ENCODE measurements around the gene SETD1A.

The SETD1A gene

GRCh38 chr16:30951193-30951592, 6.4 kb upstream of the SETD1A start:
- peak overlapping the region; percentile 78 for H3K27ac ChIP-seq
- TF ChIP-seq CTCF (conservative IDR thresholded peaks at IDR 0.05), result no peak

- H3K27ac ChIP-seq, result peak overlapping the region; percentile 78
- TF ChIP-seq CTCF (conservative IDR thresholded peaks at IDR 0.05), result no peak
Measured at GRCh38 chr16:30951750-30952149, 5.8 kb upstream of the SETD1A start.

- no peak overlapping the region; the same call in 1 of the 2 replicates for H3K27ac ChIP-seq
- no peak for TF ChIP-seq CTCF (conservative IDR thresholded peaks at IDR 0.05)
Measured at GRCh38 chr16:30953111-30953510, 4.4 kb upstream of the SETD1A start.

- peak; percentile 38; the same call in 1 of the 2 replicates for TF ChIP-seq CTCF (conservative IDR thresholded peaks at IDR 0.05)
- no peak overlapping the region for H3K27ac ChIP-seq
Measured at GRCh38 chr16:30953511-30954124, 3.9 kb upstream of the SETD1A start.

- no peak overlapping the region for H3K27ac ChIP-seq
- TF ChIP-seq CTCF (conservative IDR thresholded peaks at IDR 0.05), result no peak
Measured at GRCh38 chr16:30954993-30955392, 2.6 kb upstream of the SETD1A start.

- peak overlapping the region; percentile 90 for H3K27ac ChIP-seq
- TF ChIP-seq CTCF (conservative IDR thresholded peaks at IDR 0.05), result no peak; the same call in 1 of the 2 replicates
Measured at GRCh38 chr16:30956601-30957455, 726 bp upstream of the SETD1A start.

- H3K27ac ChIP-seq, result peak overlapping the region; percentile 90
- TF ChIP-seq CTCF (conservative IDR thresholded peaks at IDR 0.05), result no peak
Measured at GRCh38 chr16:30958175-30959079, 873 bp downstream of the SETD1A start.
